Measurements from ENCODE around the gene AHNAK.

Gene AHNAK

GRCh38 chr11:62461740-62462507, 84.7 kb downstream of the AHNAK start:
- WGBS (ENCODE audit: insufficient coverage): 91% methylated on average over 4 of the region's 15 CpGs
- ChIA-PET POLR2A (no interaction called here), CTCF (interaction anchor here (1.1 to 1.8 kb wide), 2 partner anchors 17 to 81 kb away, joined by 3 to 5 read pairs; no protein-coding TSS in a partner anchor)
- Histone ChIP-seq H3K27ac (ENCODE audit: insufficient read depth in 1 of 2, low read depth in 1 of 2, low read length in 2 of 2, poor library complexity in 1 of 2, severe bottlenecking in 2 of 2) (peak overlapping the region in 1 of 2 experiments; percentile 47), H3K9me3 (ENCODE audit: control extremely low read depth in 1 of 5, control insufficient read depth in 4 of 5, insufficient read depth in 2 of 5, low read depth in 1 of 5, low read length in 4 of 5) (no peaks in the 10 kb centered on the region), H3K4me1 (ENCODE audit: control extremely low read depth in 1 of 4, control insufficient read depth in 4 of 4, insufficient read depth in 4 of 4, low read length in 3 of 4) (peaks cover 0 to 6% (median 4%) of the 10 kb centered on the region in 4 experiments), H3K36me3 (ENCODE audit: control insufficient read depth in 4 of 4, insufficient read depth in 4 of 4, low read length in 3 of 4) (no peaks in the 10 kb centered on the region), H3K27me3 (replicated peaks in 2 of 5; ENCODE audit: control insufficient read depth in 4 of 5, insufficient read depth in 5 of 5, low read length in 4 of 5) (no peaks in the 10 kb centered on the region), H3K4me3 (ENCODE audit: control insufficient read depth in 1 of 7, extremely low read depth in 1 of 7, insufficient read depth in 4 of 7, low read depth in 2 of 7, low read length in 6 of 7) (no peak overlapping the region)
- no peak for DNase-seq

- 100% methylated on average over 1 of the region's 1 CpG for WGBS (ENCODE audit: insufficient coverage)
- POLR2A ChIA-PET: no interaction called here
Observed at GRCh38 chr11:62459080-62459479, 87.5 kb downstream of the AHNAK start.

GRCh38 chr11:62458212-62459002, 88.2 kb downstream of the AHNAK start:
- Histone ChIP-seq H3K4me3 (ENCODE audit: control insufficient read depth in 1 of 7, extremely low read depth in 1 of 7, insufficient read depth in 4 of 7, low read depth in 2 of 7, low read length in 6 of 7) (no peak overlapping the region), H3K27ac (ENCODE audit: insufficient read depth in 1 of 2, low read depth in 1 of 2, low read length in 2 of 2, poor library complexity in 1 of 2, severe bottlenecking in 2 of 2) (peak overlapping the region in 1 of 2 experiments; percentile 21), H3K27me3 (replicated peaks in 2 of 5; ENCODE audit: control insufficient read depth in 4 of 5, insufficient read depth in 5 of 5, low read length in 4 of 5) (no peaks in the 10 kb centered on the region), H3K36me3 (ENCODE audit: control insufficient read depth in 4 of 4, insufficient read depth in 4 of 4, low read length in 3 of 4) (no peaks in the 10 kb centered on the region), H3K9me3 (ENCODE audit: control extremely low read depth in 1 of 5, control insufficient read depth in 4 of 5, insufficient read depth in 2 of 5, low read depth in 1 of 5, low read length in 4 of 5) (no peaks in the 10 kb centered on the region), H3K4me1 (ENCODE audit: control extremely low read depth in 1 of 4, control insufficient read depth in 4 of 4, insufficient read depth in 4 of 4, low read length in 3 of 4) (peaks cover 0 to 6% (median 4%) of the 10 kb centered on the region in 4 experiments)
- CTCF ChIA-PET: interaction anchor here (0.6 to 2.3 kb wide), 8 partner anchors 10 to 84 kb away, joined by 3 to 10 read pairs (median 4); no protein-coding TSS in a partner anchor
- peak in 2 of 3 donors; percentile 51 to 68 for DNase-seq
- WGBS (ENCODE audit: insufficient coverage): 20% methylated on average over 1 of the region's 4 CpGs
- POLR2A ChIA-PET: interaction anchor here (0.8 kb wide), 1 partner anchor 211 kb away, joined by 3 read pairs; no protein-coding TSS in a partner anchor

More at GRCh38 chr11:62459080-62459479, 87.5 kb downstream of the AHNAK start:
- no peak for DNase-seq
- peaks cover 0 to 6% (median 4%) of the 10 kb centered on the region in 4 experiments for H3K4me1 ChIP-seq (ENCODE audit: control extremely low read depth in 1 of 4, control insufficient read depth in 4 of 4, insufficient read depth in 4 of 4, low read length in 3 of 4)
- H3K4me3 ChIP-seq (ENCODE audit: control insufficient read depth in 1 of 7, extremely low read depth in 1 of 7, insufficient read depth in 4 of 7, low read depth in 2 of 7, low read length in 6 of 7): no peak overlapping the region
- no peaks in the 10 kb centered on the region for H3K9me3 ChIP-seq (ENCODE audit: control extremely low read depth in 1 of 5, control insufficient read depth in 4 of 5, insufficient read depth in 2 of 5, low read depth in 1 of 5, low read length in 4 of 5)
- H3K27ac ChIP-seq (ENCODE audit: insufficient read depth in 1 of 2, low read depth in 1 of 2, low read length in 2 of 2, poor library complexity in 1 of 2, severe bottlenecking in 2 of 2): peak overlapping the region in 1 of 2 experiments; percentile 21
- CTCF ChIA-PET: interaction anchor here (1.6 to 2.3 kb wide), 2 partner anchors 28 to 83 kb away, joined by 3 to 10 read pairs; no protein-coding TSS in a partner anchor
- H3K36me3 ChIP-seq (ENCODE audit: control insufficient read depth in 4 of 4, insufficient read depth in 4 of 4, low read length in 3 of 4): no peaks in the 10 kb centered on the region
- no peaks in the 10 kb centered on the region for H3K27me3 ChIP-seq (replicated peaks in 2 of 5; ENCODE audit: control insufficient read depth in 4 of 5, insufficient read depth in 5 of 5, low read length in 4 of 5)

- Histone ChIP-seq H3K4me3 (ENCODE audit: control insufficient read depth in 1 of 7, extremely low read depth in 1 of 7, insufficient read depth in 4 of 7, low read depth in 2 of 7, low read length in 6 of 7) (no peak overlapping the region), H3K36me3 (ENCODE audit: control insufficient read depth in 4 of 4, insufficient read depth in 4 of 4, low read length in 3 of 4) (no peaks in the 10 kb centered on the region), H3K9me3 (ENCODE audit: control extremely low read depth in 1 of 5, control insufficient read depth in 4 of 5, insufficient read depth in 2 of 5, low read depth in 1 of 5, low read length in 4 of 5) (no peaks in the 10 kb centered on the region), H3K27me3 (replicated peaks in 2 of 5; ENCODE audit: control insufficient read depth in 4 of 5, insufficient read depth in 5 of 5, low read length in 4 of 5) (no peaks in the 10 kb centered on the region), H3K4me1 (ENCODE audit: control extremely low read depth in 1 of 4, control insufficient read depth in 4 of 4, insufficient read depth in 4 of 4, low read length in 3 of 4) (peaks cover 0 to 6% (median 4%) of the 10 kb centered on the region in 4 experiments), H3K27ac (ENCODE audit: insufficient read depth in 1 of 2, low read depth in 1 of 2, low read length in 2 of 2, poor library complexity in 1 of 2, severe bottlenecking in 2 of 2) (no peak overlapping the region)
- DNase-seq: no peak
- 94% methylated on average over 2 of the region's 4 CpGs for WGBS (ENCODE audit: insufficient coverage)
- ChIA-PET CTCF (interaction anchor here (0.6 to 2.3 kb wide), 8 partner anchors 11 to 33 kb away, joined by 3 to 10 read pairs (median 4); no protein-coding TSS in a partner anchor), POLR2A (interaction anchor here (0.8 kb wide), 1 partner anchor 210 kb away, joined by 3 read pairs; no protein-coding TSS in a partner anchor)
Observed at GRCh38 chr11:62457478-62457877, 89.1 kb downstream of the AHNAK start.

GRCh38 chr11:62456630-62457029, 90.0 kb downstream of the AHNAK start:
- no peak for DNase-seq
- Histone ChIP-seq H3K4me1 (ENCODE audit: control extremely low read depth in 1 of 4, control insufficient read depth in 4 of 4, insufficient read depth in 4 of 4, low read length in 3 of 4) (peaks cover 0 to 6% (median 4%) of the 10 kb centered on the region in 4 experiments), H3K4me3 (ENCODE audit: control insufficient read depth in 1 of 7, extremely low read depth in 1 of 7, insufficient read depth in 4 of 7, low read depth in 2 of 7, low read length in 6 of 7) (no peak overlapping the region), H3K36me3 (ENCODE audit: control insufficient read depth in 4 of 4, insufficient read depth in 4 of 4, low read length in 3 of 4) (no peaks in the 10 kb centered on the region), H3K9me3 (ENCODE audit: control extremely low read depth in 1 of 5, control insufficient read depth in 4 of 5, insufficient read depth in 2 of 5, low read depth in 1 of 5, low read length in 4 of 5) (no peaks in the 10 kb centered on the region), H3K27ac (ENCODE audit: insufficient read depth in 1 of 2, low read depth in 1 of 2, low read length in 2 of 2, poor library complexity in 1 of 2, severe bottlenecking in 2 of 2) (no peak overlapping the region), H3K27me3 (replicated peaks in 2 of 5; ENCODE audit: control insufficient read depth in 4 of 5, insufficient read depth in 5 of 5, low read length in 4 of 5) (no peaks in the 10 kb centered on the region)
- CTCF ChIA-PET: interaction anchor here (1.2 to 1.7 kb wide), 2 partner anchors 11 to 12 kb away, joined by 3 to 5 read pairs; no protein-coding TSS in a partner anchor
- WGBS (ENCODE audit: insufficient coverage): 98% methylated on average over 4 of the region's 4 CpGs
- POLR2A ChIA-PET: no interaction called here

GRCh38 chr11:62452839-62453468, 93.7 kb downstream of the AHNAK start:
- Histone ChIP-seq H3K4me3 (ENCODE audit: control insufficient read depth in 1 of 7, extremely low read depth in 1 of 7, insufficient read depth in 4 of 7, low read depth in 2 of 7, low read length in 6 of 7) (no peak overlapping the region), H3K4me1 (ENCODE audit: control extremely low read depth in 1 of 4, control insufficient read depth in 4 of 4, insufficient read depth in 4 of 4, low read length in 3 of 4) (peaks cover 0 to under 1% (median 0%) of the 10 kb centered on the region in 4 experiments), H3K9me3 (ENCODE audit: control extremely low read depth in 1 of 5, control insufficient read depth in 4 of 5, insufficient read depth in 2 of 5, low read depth in 1 of 5, low read length in 4 of 5) (no peaks in the 10 kb centered on the region), H3K27me3 (replicated peaks in 2 of 5; ENCODE audit: control insufficient read depth in 4 of 5, insufficient read depth in 5 of 5, low read length in 4 of 5) (no peaks in the 10 kb centered on the region), H3K36me3 (ENCODE audit: control insufficient read depth in 4 of 4, insufficient read depth in 4 of 4, low read length in 3 of 4) (no peaks in the 10 kb centered on the region), H3K27ac (ENCODE audit: insufficient read depth in 1 of 2, low read depth in 1 of 2, low read length in 2 of 2, poor library complexity in 1 of 2, severe bottlenecking in 2 of 2) (no peak overlapping the region)
- ChIA-PET POLR2A (interaction anchor here (0.6 kb wide), 1 partner anchor 26 kb away, joined by 3 read pairs; no protein-coding TSS in a partner anchor), CTCF (interaction anchor here (0.9 to 1.1 kb wide), 2 partner anchors 8 to 28 kb away, joined by 3 to 5 read pairs; no protein-coding TSS in a partner anchor)
- DNase-seq: no peak
- 97% methylated on average over 7 of the region's 11 CpGs for WGBS (ENCODE audit: insufficient coverage)

All from common myeloid progenitor, CD34-positive (primary cell).